CD4-positive, alpha-beta T cell treated with Interleukin-17A for 4 hours (primary cell): Measurements from ENCODE around the gene FGF4.
"Not testable (repeated sequence)": the region's sequence is repeated elsewhere in the genome, so short reads cannot be mapped to it uniquely, and the experiment has no call there.

ENCODE experiments used
- DNase-seq: peaks from one replicate; pipeline ENCODE4 v3.0.0-alpha.2; 2020; ENCODE audit warnings: mixed read lengths

The FGF4 gene

DNA sequence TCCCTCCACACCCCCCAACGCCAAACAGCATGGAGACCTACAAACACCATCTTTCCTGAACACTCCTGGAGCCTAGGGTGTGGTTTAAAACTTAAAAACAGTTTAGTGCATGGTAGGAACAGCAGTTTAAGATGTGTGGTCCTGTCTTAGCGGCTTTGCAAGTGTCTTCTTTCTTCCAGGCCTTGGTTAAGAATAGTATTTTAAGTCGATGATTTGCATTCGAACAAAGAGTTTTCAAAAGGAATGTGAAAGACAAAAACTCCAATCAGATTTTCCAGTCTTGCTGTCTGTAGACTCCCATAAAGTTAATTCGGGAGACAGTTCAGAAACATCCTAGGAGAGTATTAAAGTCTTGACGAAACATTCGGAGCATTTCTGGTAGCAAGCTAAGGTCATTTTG lies 3.7 kb downstream of the FGF4 start:
- no peak for DNase-seq

DNA sequence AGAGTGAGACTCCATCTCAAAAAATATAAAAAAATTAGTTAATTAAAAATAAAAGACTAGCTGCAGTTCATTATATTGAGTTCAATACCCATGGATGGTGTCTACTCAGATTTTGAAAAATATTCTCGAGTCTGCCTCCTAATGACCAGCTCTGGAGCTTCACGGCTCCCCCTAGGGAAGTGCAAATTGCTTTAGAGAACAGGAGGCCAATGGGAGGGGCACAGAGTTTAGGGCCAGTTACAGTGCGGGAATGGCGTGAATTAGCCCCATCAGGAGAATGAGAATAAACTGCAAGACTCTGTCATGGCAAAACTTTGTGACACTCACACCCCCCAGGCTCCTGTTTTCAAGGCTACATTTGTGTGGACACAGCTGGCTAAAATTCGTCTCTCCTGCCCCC lies 4.6 kb downstream of the FGF4 start:
- no peak for DNase-seq

DNA sequence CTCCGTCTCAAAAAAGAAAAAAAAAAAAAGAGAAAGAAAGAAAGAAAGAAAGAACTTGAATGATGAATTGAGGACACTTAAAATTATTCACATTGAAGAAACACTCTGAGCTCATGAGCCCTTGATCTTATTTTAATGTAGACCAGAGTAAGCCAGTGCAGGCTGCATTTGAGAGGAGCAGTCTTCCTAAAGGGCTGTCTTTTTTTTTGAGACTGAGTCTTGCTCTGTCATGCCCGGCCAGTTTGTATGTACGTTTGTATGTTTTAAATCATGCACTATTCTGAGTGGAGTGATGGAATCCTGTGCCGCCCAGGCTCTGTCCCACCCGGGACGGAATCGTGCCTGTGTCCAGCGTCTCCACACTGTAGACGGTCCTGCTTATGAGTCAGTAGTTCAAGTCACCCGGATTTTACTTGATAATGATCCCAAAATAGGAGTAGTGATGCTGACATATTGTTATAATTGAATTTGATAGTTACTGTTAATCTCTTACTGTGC lies 9.6 kb downstream of the FGF4 start:
- DNase-seq, result no peak

DNA sequence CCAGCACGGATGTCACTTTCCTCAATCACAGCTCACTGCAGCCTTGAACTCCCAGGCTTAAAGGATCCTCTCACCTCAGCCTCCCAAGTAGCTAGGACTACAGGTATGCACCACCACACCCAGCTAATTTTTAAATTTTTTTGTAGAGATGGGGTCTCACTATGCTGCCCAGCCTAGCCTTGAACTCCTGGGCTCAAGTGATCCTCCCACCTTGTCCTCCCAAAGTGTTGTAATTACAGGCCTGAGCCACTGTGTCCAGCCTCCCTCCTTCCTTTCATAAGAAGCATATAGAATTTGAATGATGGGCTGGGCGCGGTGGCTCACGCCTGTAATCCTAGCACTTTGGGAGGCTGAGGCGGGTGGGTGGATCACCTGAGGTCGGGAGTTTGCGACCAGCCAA lies 10.2 kb downstream of the FGF4 start:
- not testable (repeated sequence) for DNase-seq

DNA sequence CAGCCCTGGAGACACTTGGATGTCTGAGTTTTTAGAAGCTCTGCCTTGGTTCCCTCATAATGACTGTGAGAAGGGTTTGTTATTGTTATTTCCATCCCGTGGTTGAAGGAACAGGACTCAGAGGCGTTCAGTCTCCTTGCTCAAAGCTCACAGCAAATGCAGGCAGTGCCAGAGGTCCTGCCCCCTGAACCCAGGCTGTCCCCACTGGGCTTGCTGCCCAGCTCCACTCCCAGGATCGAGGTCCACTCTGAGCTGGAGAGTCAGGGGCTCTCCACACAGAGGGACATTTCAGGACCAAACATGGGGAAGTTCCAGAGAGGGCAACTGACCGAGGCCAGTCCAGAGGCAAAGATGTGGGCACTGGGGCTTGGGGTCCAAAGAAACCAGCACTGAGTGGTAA lies 14.8 kb downstream of the FGF4 start:
- no peak for DNase-seq

DNA sequence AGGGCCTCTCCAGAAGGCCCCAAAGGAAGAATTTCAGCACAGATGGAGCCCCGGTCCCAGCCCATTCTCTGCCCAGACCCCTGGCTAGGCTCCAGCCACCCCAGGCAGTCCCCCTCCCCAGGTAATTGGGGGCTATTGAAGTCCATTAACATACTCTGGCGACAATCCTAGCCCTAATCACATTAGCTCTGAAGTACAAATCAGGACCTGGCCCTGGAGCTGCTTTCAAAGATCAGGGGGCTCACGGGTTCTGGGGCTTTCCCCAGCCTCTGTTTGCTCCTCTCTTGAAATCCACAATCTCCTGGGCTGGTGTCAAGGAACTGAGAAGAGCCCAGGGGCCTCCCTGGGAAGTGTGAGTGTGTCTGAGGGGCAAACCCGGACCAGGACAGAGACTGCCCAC lies 22.3 kb downstream of the FGF4 start:
- DNase-seq, result no peak

DNA sequence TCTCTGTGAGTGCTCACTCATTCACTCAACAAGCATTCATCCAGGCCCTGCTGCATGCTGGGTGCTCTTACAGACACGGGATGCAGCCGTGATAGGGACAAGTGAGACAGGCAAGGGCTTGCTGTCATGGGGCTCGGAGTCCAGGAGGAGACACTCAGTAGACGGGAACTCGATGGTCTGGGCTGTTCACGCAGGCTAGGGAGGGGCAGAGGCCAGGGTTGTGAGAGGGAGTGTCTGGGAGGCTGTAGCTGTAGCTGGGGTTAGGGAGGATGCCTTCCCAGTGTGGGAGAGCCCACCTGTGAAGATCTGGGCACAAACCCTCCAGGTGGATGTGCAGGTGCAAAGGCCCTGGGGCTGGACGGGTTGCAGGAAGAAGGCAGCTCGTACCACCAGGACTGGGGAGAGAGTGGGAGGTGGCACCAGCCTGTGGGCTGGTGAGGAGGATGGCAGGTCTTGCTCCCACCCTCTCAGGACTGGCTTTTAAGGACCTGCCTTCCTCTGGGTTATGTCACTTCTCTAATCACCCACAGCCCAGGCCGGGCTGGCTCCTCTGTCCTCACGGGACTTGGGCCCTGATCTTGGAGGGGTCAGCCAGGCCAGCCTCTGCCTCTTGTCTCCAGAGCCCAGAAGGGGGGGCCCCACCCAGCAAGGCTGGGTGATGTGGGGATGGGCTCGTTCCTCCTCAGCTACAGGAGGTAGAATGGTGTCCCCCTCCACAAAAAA lies 24.1 kb downstream of the FGF4 start:
- DNase-seq, result no peak

DNA sequence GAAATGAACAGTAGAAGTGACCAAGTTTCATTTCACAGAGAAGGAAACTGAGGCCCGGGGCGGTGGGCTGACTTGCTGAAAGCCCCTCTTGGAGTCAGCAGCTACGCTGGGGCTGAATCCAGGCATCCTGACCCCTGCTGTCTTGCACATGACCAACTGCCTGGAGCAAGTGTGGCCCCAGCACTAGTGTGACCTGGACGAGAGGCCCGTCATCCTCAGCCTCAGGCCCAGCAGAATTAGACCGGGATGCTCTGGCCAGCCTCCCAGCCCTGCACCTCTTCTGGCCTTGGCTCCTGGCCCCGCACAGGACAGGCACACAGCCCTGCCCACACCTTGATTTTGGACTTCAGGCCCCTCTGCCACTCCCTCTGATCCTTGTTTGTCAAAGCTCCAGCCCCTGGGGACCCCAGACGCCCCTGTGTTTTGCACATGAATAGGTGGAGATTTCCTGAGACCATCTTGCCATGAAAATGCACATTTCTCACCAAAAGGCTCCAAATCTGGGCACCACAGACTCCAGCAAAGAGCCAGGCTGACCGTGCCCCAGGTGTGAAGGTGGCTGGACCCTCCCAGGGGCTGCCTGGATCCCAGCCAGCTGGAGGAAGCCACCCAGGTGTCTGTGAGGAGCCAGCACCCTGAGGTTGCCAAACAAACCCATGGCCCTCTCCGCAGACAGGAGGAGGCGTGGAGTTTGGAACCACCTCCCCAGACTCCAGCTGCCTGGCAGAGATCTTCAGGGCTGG lies 24.9 kb downstream of the FGF4 start:
- no peak for DNase-seq

DNA sequence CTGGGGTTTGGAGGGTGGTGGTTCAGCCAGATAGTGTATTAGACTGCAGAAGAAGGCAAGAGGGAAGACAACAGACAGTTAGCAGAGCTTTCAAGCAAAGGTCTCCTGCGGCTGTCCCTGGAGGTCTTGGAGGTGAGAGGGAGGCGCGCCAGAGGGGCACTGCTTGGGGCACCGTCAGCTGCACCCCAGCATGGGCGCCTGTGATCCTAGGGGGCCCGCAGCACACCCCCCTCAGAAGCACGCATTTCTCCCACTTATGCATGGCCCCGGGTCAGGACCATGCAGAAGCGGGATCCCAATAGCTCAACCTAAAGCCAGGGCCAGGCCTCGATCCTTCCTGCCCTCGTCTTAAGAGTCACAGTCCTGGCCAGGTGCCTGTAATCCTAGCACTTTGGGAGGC lies 26.5 kb downstream of the FGF4 start:
- no peak for DNase-seq

DNA sequence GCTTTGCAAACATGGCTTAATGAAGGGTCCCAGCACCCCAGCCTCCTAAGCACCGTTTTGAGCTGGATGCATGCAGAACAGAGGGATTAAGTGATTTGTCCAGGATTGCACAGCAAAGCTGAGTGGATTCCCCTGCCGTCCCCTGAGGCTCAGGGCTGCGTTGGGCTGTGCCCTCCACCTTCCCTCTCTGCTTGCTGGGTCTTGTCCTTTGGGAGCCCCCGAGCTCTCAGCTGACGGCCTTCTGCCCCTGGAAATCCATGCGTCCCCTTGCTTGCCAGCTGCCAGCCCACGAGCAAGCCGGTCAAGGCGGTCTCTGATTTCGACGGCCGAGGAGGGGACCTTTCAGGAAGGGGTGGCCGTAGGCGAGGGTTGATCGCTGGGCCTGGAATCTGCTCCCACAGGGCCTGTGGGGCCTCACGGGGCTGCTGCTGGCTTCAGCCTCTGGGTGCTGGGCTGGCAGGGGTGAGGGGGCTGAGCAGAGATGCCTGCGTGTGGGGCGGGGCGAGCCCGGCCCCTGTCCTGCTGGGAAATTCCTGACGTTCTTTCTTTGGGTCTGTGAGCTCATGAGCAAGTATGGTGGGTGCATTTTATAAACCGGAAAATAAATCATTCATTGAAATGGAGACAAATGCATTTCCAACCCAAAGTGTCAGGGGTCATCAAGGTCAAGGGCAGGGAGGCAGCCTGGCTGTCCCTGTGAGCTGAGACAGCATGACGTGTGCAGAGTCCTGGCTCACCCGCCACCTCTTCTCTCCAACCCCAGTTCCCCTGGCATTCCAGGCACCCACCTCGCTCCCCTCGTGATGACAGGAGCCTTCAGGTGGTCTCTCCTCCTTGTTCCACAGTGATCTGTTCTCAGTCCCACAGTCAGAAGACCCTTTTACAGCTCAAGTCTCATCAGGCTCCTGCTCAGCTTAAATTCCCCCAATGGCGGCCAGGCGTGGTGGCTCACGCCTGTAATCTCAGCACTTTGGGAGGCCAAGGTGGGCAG lies 28.1 kb downstream of the FGF4 start:
- no peak for DNase-seq

DNA sequence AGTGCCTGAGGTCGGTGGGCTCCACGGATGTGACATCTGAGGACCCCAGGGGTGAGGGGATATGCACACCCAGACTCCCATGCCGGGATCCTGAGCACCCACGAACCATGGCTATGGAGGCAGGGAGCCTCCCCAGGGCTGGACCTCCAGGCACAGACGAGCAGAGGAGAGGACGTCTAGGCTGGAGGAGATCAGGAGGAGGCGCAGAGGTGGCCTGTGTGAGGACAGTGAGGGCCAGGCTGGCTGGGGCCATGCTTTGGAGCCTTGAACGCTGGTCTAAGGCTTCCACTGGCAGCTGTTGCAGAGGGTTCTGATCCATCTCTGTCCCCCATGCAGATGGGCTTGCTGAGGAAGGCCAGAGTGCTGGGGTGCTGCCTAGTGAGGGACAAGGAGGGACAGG lies 29.0 kb downstream of the FGF4 start:
- DNase-seq, result no peak

DNA sequence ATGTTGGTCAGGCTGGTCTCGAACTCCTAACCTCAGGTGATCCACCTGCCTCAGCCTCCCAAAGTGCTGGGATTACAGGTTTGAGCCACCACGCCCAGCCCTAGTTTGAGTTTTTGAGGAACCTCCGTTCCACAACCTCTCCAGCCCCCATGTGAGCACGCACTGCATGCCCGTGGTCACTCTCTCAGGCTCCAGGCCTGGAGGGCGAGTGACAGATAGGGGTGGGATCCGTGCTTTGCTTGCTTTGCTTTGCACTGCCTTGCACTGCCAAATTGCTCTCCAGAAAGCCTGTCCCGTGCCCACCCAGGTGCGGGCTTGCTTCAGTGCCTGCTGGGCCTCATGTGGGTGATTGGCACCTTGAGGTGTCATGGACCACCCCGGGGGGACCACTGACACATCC lies 29.9 kb downstream of the FGF4 start:
- no peak for DNase-seq

DNA sequence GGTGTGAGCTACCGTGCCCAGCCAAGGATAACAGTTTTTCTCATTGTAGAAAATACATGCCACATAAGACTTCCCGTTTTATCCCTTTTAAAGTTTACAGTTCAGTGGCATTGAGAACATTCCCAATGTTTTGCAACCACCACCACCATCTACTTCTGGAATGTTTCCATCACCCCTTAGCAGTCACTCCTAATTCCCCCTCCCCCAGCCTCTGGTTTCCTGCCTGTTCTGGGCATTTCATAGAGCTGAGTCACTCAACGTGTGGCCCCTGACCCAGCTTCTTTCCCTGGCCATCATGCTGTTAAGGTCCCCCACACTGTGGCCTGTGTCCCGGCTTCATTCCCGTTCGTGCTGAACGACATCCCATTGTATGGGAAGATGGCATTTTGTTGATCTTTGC lies 30.7 kb downstream of the FGF4 start:
- no peak for DNase-seq

DNA sequence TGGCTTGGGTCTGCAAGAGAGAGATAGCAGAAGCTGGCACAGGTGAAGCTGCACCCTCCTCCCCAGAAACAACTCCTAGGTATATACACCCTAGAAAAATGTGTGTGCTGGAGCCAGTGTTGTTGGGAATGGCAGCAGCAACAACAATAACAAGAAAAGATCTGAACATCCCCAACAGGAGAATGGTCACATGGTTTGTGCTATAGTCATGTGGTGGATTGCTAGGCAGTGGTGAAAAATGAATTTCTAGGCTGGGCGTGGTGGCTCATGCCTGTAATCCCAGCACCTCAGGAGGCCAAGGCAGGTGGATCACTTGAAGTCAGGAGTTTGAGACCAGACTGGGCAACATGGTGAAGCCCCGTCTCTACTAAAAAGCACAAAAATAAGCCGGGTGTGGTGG lies 40.3 kb downstream of the FGF4 start:
- no peak for DNase-seq

DNA sequence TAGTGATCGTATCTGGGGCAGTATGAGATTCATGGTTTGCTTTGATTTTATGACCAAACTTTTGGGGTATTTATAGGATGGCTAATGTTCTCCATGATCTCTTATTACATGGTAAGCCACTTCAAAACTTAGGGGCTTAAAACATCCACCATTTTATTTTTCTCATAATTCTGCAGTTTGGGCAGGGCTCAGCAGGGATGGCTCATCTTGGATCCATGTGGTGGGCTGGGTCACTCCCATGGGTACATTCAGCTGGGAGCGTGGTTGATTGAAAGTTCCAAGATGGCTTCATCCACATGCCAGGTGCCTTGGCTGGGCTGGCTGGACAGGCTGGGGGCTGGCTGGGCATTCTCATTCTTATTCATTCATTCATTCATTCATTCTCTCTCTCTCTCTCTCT lies 40.8 kb downstream of the FGF4 start:
- DNase-seq, result no peak

DNA sequence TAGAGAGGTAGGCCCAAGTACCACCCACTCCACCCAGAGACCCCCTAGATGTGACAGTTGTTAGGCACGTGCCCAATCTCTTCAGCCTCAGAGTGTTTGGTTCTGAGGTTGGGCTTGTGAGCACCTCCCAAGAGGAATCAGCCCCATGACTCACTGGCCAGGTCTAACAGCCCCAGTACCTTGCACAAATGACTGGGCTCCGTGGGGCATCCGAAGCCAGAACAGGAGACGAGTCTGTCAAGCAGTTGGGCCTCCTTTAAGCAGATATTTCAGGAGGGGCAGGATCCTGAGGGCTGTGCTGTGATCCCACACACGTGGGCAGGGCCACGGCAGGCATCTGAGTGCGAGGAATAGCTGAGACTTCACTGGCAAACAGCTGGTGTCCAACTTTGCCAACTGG lies 42.2 kb downstream of the FGF4 start:
- DNase-seq, result no peak

DNA sequence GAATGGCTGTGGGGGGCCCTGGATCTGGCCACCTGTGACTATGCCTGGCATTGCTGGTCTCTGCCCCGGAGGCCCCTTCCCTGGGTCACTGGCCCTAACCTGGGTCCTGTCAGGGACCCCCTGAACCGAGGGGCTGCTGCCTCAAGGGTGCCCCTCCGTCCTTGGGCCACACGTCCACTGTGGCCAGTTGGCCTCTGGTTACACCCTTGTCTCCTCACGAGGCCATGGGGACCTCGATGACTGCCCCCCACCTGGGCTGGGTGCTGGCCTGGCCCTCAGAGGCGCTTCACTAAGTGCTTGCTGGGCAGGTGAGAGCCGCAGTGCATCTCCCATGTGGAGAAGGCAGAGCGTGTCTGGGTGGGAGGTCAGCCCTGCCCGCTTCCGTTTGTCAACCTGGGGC lies 44.0 kb downstream of the FGF4 start:
- DNase-seq, result no peak

DNA sequence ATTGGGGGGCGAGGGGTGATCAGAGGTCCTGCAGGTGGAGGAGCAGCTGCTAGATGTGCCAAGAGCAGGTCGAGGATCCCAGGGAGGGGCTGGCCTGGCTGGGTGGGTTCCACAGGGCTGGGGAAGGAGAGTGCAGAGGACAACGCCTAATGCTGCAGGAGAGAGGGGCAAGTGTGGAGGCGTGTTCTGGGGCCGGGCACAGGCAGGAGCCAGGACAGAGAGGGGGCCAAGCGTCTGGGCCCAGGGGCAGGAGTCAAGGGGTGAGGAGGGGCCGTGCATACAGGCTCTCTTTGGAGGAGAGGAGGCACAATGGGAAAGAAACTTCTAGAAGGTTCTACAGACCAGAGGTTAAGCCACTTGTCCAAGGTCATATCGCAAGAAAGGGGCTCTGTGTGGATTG lies 44.6 kb downstream of the FGF4 start:
- no peak for DNase-seq

DNA sequence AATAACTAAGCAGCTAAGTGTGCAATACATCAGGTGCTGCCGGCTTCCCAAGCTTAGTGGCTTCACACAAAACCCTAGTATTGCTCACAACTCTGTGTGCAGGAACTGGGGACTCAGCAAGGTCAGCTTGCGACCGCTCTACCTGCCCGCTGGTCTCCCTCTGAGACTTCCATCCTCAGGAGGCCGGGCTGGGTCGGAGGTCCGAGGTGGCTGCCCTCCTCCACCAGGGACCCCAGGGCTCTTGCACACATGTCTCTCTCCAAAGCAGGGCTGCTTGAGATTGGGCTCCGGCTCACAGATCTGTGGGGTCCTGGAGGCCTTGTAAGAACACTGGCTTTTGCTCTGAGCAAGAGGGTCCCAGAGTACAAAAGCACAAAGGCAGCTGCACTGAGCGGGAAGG lies 45.9 kb downstream of the FGF4 start:
- no peak for DNase-seq

DNA sequence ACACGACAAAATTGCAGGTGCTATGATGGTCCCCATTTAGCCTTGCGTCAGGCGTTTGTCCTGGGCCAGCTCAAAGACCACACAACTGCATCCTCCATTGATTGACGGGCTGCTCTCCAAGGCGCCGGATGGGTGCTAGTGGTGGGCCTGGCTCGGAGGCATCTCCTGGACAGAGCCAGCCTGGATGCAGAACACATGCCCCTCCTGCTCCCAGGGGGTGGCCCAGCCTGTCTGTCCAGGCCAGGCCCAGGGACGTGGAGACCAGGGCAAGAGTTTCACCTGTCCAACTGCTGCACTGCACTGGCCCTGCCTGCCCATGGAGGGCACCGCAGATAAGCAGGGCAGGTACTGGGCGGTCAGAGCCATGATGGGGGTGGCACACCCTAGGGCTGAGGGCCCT lies 47.9 kb downstream of the FGF4 start:
- DNase-seq, result no peak

DNA sequence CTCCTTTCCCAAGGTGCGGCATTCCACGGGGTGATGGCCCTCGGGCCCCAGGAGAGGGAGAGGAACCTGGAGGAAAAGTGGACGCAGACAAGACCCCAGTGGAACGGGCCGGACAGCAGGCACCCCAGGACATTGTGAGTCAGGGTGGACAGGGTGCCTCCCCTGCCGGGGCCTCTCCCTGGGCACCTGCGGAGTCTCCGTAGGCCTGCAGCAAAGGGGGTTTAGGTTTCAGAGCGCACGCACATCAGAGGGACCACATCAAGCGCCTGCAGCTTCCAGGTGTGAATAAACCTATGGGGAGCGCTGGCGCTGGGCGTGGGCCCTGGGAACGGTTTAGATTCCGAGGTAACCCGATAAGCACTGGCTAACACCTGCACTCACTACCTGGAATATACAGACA lies 48.7 kb downstream of the FGF4 start:
- no peak for DNase-seq

DNA sequence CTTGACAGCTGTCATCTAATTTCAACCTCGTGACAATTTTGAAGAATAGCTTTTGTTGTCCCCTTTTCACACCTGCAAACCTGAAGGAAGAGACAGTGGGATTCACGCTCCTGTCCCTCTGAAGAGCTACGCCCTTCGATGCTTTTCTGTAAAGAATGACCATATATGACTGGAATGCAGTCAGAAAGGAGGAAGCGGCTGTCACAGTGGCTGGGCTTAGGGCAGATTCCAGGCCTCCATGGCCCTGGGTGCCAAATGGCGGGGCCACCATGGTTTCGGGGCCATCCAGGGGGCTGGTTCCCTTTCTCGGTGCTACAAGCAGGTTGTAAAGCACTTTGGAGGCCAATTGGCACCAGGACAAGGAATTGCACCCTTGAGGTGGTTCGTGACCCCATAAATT lies 49.1 kb downstream of the FGF4 start:
- DNase-seq, result no peak

DNA sequence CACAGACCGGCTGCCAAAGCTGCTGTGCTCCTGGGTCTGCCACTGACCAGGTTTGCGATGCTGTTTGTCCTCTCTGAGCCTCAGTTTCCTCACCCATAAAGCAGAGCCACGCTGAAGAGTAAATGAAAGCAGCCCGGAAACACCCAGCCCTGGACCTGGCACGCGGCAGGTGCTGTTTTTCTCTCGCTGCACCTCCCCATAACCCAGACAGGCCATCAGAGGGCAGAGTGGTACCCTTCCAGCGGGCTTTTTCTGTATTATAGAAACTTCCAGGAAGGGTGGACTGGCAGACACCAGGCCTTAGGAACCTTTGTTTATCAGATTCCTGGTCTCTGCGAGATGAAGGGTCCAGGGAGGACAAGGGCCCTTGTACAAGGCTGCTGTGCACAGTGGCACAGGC lies 53.4 kb downstream of the FGF4 start:
- DNase-seq, result no peak
